ENCODE results near the gene ENDOU.

ENDOU gene, protein sequence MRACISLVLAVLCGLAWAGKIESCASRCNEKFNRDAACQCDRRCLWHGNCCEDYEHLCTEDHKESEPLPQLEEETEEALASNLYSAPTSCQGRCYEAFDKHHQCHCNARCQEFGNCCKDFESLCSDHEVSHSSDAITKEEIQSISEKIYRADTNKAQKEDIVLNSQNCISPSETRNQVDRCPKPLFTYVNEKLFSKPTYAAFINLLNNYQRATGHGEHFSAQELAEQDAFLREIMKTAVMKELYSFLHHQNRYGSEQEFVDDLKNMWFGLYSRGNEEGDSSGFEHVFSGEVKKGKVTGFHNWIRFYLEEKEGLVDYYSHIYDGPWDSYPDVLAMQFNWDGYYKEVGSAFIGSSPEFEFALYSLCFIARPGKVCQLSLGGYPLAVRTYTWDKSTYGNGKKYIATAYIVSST

DNA sequence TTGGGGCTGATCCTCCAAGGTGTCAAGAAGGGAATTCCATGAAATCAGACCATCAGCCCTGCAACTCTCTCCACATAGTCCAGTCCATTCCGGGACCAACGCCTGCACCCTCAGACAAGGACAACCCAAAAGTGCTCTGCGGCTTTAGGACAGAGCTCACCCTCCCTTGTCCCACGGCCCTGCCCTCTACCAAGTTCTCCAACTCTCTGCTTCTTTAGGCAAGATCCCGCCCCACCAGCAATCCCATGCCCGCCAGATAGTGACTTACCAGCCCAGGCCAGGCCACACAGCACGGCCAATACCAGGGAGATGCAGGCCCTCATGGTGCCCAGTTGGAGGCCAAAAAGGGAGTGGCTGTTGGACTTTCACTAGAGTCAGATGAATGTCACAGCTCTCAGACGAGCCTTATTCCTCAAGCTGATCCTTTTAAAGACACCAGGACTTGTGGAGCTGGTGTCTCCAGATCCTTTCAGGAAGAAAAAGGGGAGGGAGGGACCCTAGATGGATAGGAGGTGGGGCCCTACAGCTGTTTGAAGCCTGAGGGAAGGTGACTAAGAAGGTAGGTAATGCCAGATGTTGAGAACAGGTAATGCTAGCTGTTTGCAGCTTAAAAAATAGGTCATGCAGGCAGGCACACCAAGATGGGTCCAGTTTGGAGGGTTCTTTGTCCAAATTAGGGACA is at the start of gene ENDOU:
TSS of gene ENDOU (minus strand) at position 400 of the 682 bp plus-strand sequence. CDS start at position 323, 77 bp downstream.
- TF ChIP-seq, protein P1, sequence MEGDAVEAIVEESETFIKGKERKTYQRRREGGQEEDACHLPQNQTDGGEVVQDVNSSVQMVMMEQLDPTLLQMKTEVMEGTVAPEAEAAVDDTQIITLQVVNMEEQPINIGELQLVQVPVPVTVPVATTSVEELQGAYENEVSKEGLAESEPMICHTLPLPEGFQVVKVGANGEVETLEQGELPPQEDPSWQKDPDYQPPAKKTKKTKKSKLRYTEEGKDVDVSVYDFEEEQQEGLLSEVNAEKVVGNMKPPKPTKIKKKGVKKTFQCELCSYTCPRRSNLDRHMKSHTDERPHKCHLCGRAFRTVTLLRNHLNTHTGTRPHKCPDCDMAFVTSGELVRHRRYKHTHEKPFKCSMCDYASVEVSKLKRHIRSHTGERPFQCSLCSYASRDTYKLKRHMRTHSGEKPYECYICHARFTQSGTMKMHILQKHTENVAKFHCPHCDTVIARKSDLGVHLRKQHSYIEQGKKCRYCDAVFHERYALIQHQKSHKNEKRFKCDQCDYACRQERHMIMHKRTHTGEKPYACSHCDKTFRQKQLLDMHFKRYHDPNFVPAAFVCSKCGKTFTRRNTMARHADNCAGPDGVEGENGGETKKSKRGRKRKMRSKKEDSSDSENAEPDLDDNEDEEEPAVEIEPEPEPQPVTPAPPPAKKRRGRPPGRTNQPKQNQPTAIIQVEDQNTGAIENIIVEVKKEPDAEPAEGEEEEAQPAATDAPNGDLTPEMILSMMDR (conservative IDR thresholded peaks at IDR 0.05), result no peak
- H3K27ac ChIP-seq, result no peak within 1 kb of the TSS

DNA sequence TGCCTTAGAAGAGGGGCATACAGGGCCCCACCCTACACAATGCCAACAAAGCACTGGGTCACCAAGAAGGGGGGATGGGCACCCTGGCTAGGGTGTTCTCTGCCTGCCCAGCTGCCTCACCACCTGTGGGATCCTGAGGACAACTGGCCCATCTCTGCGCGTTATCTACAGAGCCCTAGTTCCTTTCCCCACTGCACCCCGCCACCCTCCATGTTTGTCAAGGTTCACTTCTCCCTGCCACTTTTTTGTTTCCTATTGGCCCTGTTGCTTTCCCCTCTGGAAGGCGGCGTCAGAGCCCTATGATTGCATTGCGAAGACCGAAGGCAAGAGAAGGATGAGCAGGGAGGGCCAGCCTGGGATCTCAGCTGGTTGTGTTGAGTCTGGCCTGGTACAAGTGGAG is 49.4 kb upstream of the ENDOU start:
- no peak overlapping the region for H3K27ac ChIP-seq
- TF ChIP-seq, protein P1 (conservative IDR thresholded peaks at IDR 0.05), result no peak

DNA sequence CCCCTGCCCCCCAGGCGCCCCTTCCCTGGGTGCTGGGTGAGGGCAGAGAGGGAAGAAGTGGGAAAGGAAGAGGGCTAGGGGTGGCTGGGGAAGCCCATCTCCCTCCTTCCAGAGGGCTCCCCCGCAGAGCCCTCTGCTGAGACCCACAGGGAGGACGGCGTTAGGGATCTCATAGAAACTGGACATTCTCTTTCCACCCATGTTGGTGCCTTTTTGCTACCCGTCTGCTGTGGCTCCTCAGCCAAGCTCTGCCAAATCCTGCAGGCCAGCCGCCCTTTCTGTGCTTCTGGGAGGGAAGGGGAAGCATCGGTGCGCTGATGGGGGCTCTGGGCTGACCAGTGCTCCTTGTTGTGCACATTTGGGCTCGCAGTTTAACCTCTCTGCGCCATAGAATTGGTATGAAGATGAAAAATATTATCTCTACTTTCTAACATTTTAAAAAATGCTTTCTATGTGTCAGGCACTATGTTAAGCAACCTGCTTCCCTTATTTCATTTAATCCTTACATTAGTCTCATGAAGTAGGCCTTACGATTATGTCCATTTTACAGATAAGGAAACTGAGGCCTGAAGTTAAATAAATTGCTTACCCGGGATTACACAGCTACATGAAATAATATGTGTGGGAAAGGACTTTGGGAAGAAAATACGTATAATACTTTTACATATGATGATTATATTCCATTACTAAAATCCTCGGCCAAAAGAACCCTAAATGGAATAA is 48.7 kb upstream of the ENDOU start:
- H3K27ac ChIP-seq, result peak overlapping the region; percentile 80
- TF ChIP-seq, protein P1 (conservative IDR thresholded peaks at IDR 0.05), result no peak

DNA sequence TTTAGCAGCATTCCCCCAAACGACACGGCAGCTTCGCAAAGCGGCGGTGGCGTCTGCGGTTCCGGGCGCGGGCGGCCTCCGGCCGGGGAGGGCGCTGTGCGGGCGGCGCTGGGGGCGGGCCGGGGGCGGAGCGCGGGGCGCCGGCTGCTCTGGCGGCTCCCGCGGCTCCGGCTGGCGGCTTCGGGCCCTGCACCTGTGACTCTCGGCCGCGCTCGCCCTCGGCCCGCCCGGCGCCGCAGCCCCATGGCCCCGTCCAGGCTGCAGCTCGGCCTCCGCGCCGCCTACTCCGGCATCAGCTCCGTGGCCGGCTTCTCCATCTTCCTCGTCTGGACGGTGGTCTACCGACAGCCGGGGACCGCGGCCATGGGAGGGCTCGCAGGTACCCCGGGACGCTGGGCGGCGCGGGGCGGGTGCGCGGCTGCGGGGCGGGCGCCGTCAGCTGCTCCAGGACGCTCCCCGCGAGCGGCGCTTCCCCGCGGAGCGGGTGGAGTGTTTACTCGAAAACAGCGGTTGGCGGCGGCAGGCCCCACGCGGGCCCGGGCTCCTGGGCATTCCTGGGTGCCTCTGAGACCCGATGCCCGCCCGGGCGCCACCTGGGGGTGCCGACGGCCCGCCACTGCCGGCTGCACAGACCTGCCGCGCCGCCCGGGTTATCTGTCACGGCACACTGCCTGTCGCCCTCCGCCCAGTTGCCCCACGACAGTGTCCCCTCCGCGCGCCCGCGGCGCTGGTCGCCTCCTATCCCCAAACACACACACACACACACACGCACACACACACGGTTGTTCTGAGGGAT is 48.0 kb upstream of the ENDOU start, which contains the start of gene SLC48A1:
TSS of gene SLC48A1 (plus strand) at position 177 of the 796 bp plus-strand sequence. CDS start at position 244, 67 bp downstream.
- H3K27ac ChIP-seq, result peak within 1 kb of the TSS; percentile 80
- TF ChIP-seq, protein P1 (conservative IDR thresholded peaks at IDR 0.05), result peak; percentile 92

DNA sequence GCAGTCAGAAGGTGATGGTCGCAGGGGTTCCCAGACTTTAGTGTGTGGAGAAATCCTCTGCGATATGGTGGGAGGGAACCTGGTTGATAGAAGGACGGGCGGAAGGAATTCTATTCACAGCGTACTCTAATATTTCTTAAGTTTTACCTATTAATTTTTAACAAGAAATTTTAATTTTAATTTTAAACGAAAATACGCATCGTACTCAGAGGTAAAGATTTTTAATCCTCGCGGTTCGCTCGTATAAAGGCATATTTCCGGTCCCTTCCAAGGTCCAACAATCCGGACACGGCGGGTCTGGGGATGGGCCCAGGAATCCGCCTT is 47.4 kb upstream of the ENDOU start:
- H3K27ac ChIP-seq, result peak overlapping the region; percentile 80
- TF ChIP-seq, protein P1 (conservative IDR thresholded peaks at IDR 0.05), result no peak

DNA sequence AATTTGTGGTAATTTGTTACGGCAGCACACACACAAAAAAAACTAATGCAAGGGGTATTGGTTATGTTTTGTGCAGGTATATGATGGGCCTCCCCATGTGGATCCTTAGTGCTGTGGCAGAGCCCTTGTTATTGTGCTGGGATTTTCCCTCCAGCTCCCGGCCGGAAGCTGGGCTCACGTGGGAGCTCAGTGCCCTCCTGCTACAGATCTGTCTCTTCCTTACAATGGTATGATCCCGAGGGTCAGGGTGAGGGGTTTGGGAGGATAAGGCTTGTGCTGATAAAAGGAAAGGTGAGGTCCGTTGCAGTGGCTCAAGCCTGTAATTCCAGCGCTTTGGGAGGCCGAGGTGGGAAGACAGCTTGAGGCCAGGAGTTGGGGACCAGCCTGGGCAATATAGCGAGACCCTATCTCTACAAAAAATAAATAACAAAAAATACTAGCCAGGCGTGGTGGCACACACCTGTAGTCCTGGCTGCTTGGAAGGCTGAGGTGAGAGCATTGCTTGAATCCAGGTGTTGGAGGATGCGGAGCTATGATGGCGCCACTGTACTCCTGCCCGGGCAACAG is 46.9 kb upstream of the ENDOU start:
- TF ChIP-seq, protein P1 (conservative IDR thresholded peaks at IDR 0.05), result no peak
- peak overlapping the region; percentile 80 for H3K27ac ChIP-seq

Data from VCaP (cell line).